ENCODE results near the gene TRIM63.
A peak's percentile ranks its signal among the peaks of the same experiment; 100 is the strongest.
"Not testable (repeated sequence)": the region's sequence is repeated elsewhere in the genome, so short reads cannot be mapped to it uniquely, and the experiment has no call there.

Gene TRIM63

DNA sequence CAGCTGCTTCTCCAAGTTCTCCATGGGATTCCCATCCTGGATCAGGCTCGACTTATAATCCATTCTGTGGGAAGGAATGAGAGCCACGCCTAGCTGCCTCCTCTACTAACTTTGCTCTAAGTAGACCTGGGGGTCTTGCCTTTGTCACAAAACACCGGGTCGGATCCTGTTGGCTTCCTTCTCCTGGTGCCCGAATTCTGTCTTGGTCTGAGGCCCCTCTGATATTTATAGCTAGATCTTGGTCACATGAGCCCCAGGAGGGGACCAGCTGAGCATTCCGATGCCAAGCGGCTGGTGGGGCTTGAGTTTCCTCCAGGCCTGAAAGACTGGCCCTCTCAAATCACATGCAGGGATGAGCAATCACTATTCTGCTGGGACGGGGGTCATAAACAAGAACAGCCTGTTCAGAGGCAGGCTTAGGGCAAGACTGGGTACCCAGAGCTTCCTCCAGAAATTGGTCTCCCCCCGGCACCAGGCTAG is at the start of gene TRIM63:
Gene TRIM63, minus strand, starts transcription at position 199 of the 480 bp plus-strand sequence. Its CDS starts 136 bp downstream, at position 63.
- DNase-seq (ENCODE audit: low spot score): no peak

DNA sequence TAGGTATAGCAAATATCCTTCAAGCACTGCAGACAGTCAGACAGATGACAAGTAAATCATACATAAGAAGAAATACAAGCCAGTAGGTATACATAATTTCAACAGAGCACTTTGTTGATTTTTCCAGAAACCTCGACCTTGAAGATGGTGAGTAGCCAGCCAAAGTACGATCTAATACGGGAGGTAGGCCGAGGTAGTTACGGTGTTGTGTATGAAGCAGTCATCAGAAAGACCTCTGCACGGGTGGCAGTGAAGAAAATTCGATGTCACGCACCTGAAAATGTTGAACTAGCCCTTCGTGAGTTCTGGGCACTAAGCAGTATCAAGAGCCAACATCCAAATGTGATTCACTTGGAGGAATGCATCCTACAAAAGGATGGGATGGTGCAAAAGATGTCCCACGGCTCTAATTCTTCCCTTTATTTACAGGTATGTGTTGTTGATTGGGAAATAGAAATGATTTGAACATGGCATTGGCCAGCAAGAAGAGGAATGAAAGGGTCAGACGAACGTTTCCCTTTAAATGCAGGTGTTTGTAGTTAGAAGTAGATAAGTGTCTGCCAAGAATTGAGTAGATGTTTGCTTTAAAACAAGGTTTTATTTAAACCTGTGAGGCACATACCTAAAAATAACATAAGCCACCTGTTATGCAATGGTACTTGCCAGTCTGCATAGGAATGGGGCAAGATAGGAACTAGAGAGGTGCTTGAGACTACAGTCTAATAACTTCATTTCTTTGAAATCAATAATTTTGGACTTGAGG is 46.9 kb upstream of the TRIM63 start:
- no peak for DNase-seq (ENCODE audit: low spot score)

DNA sequence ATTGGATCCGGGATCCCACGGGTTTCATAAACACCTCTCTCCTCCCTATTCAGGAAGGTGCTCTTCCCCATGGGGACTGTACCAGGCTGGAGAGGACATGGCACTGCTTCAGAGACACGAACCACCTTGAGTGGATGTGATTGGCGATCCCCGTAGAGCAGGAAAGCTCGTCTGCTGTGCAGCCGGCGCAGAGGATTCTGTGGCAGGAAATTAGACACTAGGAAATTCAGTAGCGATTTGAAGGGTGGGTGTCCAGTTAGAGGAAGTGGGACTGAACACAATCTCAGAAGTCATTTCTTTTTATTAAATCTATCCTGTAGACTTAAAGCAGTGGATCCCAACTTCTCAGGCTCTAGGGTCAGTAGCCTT is 45.0 kb upstream of the TRIM63 start:
- no peak for DNase-seq (ENCODE audit: low spot score)

DNA sequence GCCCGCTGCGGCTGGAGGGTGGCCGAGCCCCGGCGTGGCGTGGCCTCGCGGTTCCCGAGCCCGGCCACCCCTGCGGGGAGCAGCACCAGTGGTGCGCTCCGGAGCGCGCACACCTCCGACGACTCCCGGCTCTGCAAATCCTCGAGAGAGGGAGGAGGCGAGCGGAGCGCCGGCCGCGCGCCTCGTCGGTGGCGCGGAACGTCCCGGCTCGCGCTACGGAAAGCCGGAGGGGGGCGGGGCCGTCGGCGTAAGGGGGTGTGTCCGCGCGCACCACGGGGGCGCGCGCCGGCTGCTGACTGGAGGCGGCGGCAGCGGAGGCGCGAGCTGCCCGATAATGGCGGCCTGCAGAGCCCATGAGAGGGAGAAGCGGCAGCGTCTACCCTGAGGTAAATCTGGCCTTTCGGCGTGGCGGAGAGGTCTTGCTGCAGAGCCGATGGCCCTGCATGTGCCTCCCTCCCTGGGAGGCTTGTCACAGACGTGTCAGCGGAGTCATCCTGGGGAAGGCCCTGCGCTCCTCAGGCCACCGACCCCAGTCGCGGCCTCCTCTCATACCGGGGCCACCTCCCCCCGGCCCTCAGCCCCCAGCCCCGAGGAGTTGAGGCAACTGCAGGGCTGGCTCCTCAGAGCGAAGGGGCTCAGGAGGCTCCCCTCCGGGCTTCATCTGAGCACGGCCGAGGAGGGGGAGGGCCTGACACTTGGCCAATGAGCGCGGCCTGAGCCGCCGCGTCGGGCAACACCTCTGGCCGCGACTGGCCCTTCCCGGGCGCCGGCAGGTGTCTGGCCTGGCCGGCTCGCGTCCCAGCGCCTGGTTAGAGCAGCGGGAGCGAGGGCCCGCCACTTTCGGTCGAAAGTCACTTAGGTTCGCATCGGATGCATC is 44.3 kb upstream of the TRIM63 start, which contains the start of gene PDIK1L:
Gene PDIK1L, plus strand, starts transcription at position 295 of the 877 bp plus-strand sequence. CDS start 2,485 bp downstream, outside the sequence.
- DNase-seq (ENCODE audit: low spot score): peak; percentile 97

- peak; percentile 84 for DNase-seq (ENCODE audit: low spot score)
Measured at GRCh38 chr1:26110731-26111529, 43.5 kb upstream of the TRIM63 start.

DNA sequence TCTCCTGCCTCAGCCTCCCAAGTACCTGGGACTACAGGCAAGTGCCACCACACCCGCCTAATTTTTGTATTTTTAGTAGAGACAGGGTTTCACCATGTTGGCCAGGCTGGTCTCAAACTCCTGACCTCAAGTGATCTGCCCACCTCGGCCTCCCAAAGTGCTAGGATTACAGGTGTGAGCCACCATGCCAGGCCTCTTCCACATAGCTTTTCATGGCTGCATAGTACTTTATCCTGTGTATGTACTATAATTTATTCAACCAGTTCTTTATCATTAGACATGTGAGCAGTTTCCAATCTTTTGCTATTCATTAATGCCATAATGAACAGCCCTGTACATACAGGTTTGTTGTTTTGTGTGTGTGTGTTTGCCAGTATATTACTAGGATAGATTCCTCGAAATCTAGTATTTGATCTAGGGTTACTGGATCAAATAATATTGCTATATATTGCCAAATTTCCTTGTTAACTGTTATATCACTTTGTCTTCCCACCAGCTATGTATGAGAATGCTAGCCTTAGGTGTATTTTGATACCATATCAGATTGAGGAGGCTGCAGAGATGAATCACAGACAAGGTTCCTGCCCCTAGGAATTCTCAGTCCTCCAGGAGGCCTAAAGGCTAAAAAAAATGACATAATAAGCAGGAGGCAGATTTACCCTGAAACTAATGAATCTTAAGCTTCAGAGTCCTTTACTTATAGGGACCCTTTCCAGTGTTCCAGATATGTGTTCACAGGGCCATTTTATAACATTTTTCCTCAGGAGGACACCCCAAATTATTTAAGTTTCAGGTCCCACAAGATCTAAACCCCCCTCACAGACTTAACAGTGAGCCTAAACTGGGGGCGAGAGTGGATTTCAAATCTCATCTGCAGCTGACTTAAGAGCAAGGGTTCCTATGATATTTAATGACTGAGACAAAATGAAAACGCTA is 42.1 kb upstream of the TRIM63 start:
- DNase-seq (ENCODE audit: low spot score): no peak

DNA sequence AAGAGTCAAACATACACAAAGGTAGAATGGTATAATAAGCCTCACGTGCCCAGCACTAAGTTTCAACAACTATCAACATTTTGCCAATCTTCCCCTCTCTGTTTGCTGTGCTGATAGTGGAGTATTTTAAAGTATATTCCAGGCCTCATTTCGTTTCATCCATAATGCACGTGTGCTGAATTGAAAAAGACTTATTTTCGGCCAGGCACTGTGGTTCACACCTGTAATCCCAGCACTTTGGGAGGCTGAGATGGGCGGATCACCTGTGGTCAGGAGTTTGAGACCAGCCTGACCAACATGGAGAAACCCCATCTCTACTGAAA is 37.8 kb upstream of the TRIM63 start:
- not testable (repeated sequence) for DNase-seq (ENCODE audit: low spot score)

GRCh38 chr1:26102526-26102925 is 35.1 kb upstream of the TRIM63 start:
- no peak for DNase-seq (ENCODE audit: low spot score)

DNA sequence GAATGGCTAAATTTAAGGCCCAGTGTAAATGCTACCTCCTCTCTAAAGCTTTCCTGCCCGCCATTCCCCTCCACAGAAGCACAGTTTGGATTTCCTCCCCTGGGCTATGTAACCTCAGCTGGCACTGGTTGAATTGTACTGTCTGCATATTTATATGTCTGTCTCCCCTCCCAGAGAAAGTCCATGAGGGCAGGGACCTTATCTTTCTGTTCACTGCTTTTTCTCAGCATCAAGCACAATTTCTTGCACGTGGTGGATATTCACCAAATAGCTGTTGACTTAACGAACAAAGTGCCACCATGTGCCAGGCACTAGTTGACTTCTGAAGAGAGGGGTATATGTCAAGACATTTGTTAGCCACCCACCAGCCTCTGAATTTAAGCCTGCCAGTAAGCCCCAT is 34.7 kb upstream of the TRIM63 start:
- no peak for DNase-seq (ENCODE audit: low spot score)

- not testable (repeated sequence) for DNase-seq (ENCODE audit: low spot score)
Measured at GRCh38 chr1:26100204-26100603, 32.8 kb upstream of the TRIM63 start.

GRCh38 chr1:26099780-26100179 is 32.4 kb upstream of the TRIM63 start:
- DNase-seq (ENCODE audit: low spot score): no peak

- DNase-seq (ENCODE audit: low spot score): no peak
Measured at GRCh38 chr1:26098602-26099001, 31.2 kb upstream of the TRIM63 start.

DNA sequence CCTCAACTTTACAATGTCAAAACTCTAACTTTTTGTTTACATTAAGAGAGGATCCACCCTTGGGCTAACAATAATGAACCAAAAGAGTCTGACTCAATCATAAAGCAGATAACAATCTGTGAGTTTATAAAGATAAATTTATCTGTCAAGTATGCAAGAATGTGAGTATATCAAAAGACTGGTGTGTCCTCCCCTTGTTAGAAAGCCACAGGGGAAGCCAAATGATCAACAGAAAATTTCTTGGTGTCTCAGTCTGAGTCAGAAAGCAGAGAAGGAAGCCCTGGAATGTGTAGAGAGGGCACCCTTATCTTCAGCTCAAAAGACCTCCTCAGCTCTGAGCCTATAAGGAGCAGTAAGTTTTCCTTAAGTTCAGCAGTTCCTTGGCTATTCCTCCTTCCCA is 30.3 kb upstream of the TRIM63 start:
- peak; percentile 32 for DNase-seq (ENCODE audit: low spot score)

DNA sequence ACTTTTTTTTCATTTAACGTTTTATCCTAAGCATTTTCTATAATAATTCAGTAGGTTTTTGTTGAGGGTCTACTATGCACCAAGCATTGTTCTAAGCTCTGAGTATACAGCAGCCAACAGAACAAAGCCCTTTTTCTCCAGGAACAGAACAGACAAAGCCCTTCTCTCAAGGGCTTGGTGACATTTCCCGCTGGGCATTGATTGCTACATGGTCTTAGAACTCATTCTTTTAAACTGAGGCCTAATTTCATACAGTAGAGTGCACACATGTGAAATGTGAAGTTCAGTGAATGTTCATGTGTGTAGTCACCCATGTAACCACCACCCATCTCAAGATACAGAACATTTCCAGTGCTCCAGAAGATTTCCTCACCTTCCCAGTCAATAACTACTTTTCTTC is 29.0 kb upstream of the TRIM63 start:
- DNase-seq (ENCODE audit: low spot score): no peak

DNA sequence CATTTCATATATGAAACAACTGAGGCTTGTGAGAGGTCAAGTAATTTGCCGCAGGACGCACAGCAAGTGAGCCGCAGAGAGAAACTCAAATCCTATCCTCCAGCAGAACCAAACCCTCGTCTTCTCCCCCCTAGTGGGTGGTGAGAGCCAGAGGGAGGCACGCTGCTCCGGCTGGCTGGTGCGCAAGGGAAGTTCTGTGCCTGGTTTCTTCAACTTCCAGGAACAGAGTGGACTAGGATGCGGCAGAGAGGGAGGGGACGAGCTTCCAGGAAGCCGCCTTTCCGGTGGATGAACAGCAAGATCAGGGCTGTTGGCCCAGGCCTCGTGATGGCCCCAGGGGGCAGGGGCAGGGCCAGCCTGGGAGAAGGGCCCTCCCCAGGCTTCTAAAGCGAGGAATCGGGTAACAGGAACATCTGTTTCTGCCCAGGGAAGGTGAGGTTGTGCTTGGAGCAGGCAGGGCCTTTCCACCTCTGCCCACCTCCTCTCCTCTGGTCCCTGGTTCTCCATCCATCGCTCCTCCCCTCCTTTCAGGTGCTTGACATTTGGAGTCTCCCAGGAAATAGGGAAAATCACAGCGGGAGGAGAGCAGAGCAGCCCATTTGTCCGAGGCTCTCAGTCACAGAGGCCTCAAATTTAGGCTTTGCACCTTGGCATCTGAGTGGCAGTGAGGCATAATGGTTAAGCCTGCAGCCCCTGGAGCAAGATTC is 27.4 kb upstream of the TRIM63 start:
- no peak for DNase-seq (ENCODE audit: low spot score)

GRCh38 chr1:26094076-26094669 is 26.7 kb upstream of the TRIM63 start:
- DNase-seq (ENCODE audit: low spot score): no peak

DNA sequence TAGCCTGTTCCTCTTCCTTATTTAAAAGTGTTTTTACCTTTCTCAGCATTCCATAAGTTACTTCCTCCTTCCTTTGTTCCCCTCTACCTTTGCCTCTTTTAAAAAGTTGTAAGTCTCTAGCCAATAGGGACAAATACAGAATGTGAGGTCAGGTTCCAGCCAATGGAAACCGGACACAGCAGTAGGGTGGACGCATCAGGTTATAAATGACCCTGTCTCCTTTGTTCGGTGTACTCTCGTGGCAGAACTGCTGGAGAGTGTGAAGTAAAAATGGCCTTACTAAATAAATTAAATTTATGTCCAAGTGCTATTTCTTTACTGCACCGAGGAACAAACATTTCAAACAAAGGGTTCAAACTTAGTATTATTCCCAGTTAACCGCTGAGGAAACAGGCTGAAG is 26.1 kb upstream of the TRIM63 start:
- not testable (repeated sequence) for DNase-seq (ENCODE audit: low spot score)

- DNase-seq (ENCODE audit: low spot score): no peak
Measured at GRCh38 chr1:26092422-26092821, 25.0 kb upstream of the TRIM63 start.

GRCh38 chr1:26090893-26091292 is 23.5 kb upstream of the TRIM63 start:
- no peak for DNase-seq (ENCODE audit: low spot score)

GRCh38 chr1:26089125-26089524 is 21.7 kb upstream of the TRIM63 start:
- no peak for DNase-seq (ENCODE audit: low spot score)
